BJ (cell line): ENCODE results near the gene MYO7A. TPM values are rescaled to one million over a fixed set of nuclear protein-coding genes. Genes with fewer than 3 reads are reported as not detected.

ENCODE experiments used
- CTCF ChIA-PET: fragments of 350-600 bp; formaldehyde crosslinking; extraction: SDS; loops from one replicate; lab custom pipeline; 2021; ENCODE audit warnings: antibody characterized with exemption, inconsistent platforms; lab: Yijun Ruan, JAX
- POLR2A ChIA-PET: fragments of 300-600 bp; sonication (Branson Sonifier 250); formaldehyde crosslinking; extraction: SDS; loops from one replicate; lab custom pipeline; 2021; ENCODE audit warnings: antibody characterized with exemption; lab: Charles Lee
- DNase-seq: peaks from one replicate; pipeline ENCODE4 v3.0.0-alpha.2; 2011; ENCODE audit warnings: low read depth
- H3K27me3 ChIP-seq: 2 replicates; pipeline ENCODE4 v1.6.0; 2011; ENCODE audit warnings: low read length; ENCODE audit not compliant: control insufficient read depth, insufficient read depth
- H3K36me3 ChIP-seq: 2 replicates; pipeline ENCODE4 v1.5.1; 2011; ENCODE audit warnings: low read length; ENCODE audit not compliant: control insufficient read depth, insufficient read depth
- H3K4me3 ChIP-seq: 2 replicates; pipeline ENCODE4 v1.5.1; 2011; ENCODE audit warnings: low read depth, mild to moderate bottlenecking, control low read depth, low read length
- polyA plus RNA-seq: library from polyadenylated mRNA; depleted of rRNA; stranded (reverse); fragments of >200 nt; gene quantifications from 2 replicates; pipeline ENCODE4 v1.2.3, GENCODE V29; 2011
- TF ChIP-seq, protein P1 (sequence below): IDR thresholded peaks from 2 replicates; pipeline ENCODE4 v1.5.1; 2011; ENCODE audit warnings: low read depth, mild to moderate bottlenecking, control low read depth, inconsistent platforms, low read length, moderate library complexity; ENCODE audit not compliant: insufficient read depth

The MYO7A gene
- polyA plus RNA-seq, 1 experiment: 0.01 TPM

DNA sequence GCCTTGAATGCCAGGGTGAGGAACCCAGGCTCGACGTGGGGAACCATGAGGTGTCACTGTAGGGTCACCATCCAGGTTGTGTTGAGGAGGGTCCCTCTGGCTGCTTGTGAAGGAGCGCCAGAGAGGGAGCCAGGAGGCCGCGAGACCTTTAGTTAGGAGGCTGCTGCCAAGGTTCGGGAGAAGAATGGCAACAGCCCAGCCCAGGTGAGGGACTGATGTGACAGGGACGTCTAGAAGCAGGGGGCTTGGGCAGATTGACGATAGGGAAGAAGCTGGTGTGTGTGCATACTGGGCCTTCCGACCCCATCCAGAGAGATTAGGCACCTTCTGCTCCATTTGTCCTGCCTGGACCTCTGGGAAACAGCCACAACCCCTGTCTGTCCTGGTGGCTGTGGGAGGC, 49.0 kb downstream of the MYO7A start:
- POLR2A ChIA-PET: no interaction called here
- CTCF ChIA-PET: interaction anchor here (4.0 kb wide), 1 partner anchor 12 kb away, joined by 27 read pairs; no protein-coding TSS in a partner anchor
- TF ChIP-seq, protein P1, sequence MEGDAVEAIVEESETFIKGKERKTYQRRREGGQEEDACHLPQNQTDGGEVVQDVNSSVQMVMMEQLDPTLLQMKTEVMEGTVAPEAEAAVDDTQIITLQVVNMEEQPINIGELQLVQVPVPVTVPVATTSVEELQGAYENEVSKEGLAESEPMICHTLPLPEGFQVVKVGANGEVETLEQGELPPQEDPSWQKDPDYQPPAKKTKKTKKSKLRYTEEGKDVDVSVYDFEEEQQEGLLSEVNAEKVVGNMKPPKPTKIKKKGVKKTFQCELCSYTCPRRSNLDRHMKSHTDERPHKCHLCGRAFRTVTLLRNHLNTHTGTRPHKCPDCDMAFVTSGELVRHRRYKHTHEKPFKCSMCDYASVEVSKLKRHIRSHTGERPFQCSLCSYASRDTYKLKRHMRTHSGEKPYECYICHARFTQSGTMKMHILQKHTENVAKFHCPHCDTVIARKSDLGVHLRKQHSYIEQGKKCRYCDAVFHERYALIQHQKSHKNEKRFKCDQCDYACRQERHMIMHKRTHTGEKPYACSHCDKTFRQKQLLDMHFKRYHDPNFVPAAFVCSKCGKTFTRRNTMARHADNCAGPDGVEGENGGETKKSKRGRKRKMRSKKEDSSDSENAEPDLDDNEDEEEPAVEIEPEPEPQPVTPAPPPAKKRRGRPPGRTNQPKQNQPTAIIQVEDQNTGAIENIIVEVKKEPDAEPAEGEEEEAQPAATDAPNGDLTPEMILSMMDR: no peak
- Histone ChIP-seq H3K4me3 (no peak overlapping the region), H3K27me3 (peaks cover 3% of the 10 kb centered on the region), H3K36me3 (no peaks in the 10 kb centered on the region)
- no peak for DNase-seq

DNA sequence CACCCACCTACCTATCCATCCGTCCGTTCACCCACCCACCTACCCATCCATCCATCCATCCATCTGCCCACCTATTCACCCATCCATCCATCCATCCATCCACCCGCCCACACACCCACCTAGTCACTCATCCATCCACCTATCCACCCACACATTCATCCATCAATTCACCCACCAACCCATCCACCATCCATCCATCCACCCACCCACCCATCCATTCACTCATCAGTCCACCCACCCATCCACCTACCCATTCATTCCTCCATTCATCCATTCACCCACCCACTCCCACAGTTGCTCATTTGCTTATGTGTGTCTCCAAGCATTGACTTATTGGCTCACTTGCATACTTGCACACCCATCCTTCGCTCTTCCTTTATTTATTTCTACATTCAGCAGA, 50.1 kb downstream of the MYO7A start:
- ChIA-PET CTCF (interaction anchor here (2.2 to 2.7 kb wide), 2 partner anchors 10 to 51 kb away, joined by 8 to 15 read pairs; partner anchors contain the start of gene MYO7A), POLR2A (no interaction called here)
- Histone ChIP-seq H3K36me3 (no peaks in the 10 kb centered on the region), H3K27me3 (peaks cover 3% of the 10 kb centered on the region), H3K4me3 (no peak overlapping the region)
- no peak for DNase-seq
- TF ChIP-seq, protein P1: no peak

DNA sequence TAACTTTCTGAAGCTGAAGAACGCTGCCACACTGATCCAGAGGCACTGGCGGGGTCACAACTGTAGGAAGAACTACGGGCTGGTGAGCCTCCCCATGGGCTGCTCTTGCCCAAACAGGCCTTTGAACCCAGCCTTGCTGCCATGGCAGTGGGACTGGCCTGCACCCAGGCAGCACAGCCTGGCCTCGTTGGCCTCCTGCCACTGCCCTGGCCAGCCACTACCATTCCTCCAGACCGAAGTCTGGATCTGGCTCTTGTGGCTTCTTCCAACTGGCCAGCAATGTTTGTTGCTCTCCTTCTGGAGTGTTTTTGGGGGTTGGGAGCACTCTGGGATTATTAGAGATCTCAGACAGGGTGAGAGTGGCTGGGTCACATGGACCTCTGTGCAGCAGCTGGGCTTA, 51.0 kb downstream of the MYO7A start:
- DNase-seq: no peak
- CTCF ChIA-PET: interaction anchor here (2.2 to 2.7 kb wide), 2 partner anchors 9 to 52 kb away, joined by 8 to 15 read pairs; partner anchors contain the start of gene MYO7A
- Histone ChIP-seq H3K27me3 (peaks cover 2% of the 10 kb centered on the region), H3K36me3 (no peaks in the 10 kb centered on the region), H3K4me3 (no peak overlapping the region)
- POLR2A ChIA-PET: no interaction called here
- TF ChIP-seq, protein P1: no peak

DNA sequence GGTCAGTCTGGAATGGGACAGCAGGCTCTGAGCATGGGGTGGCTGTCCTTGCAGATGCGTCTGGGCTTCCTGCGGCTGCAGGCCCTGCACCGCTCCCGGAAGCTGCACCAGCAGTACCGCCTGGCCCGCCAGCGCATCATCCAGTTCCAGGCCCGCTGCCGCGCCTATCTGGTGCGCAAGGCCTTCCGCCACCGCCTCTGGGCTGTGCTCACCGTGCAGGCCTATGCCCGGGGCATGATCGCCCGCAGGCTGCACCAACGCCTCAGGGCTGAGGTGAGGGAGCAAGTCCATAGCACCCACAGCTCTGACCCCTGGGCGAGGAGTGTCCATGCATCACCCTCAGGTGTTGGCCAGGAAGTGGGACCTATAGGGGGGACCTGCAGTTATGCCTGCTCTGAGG, 51.6 kb downstream of the MYO7A start:
- no peak for DNase-seq
- no peak overlapping the region for H3K4me3 ChIP-seq
- TF ChIP-seq, protein P1: no peak
- POLR2A ChIA-PET: no interaction called here
- peaks cover 6% of the 10 kb centered on the region for H3K27me3 ChIP-seq
- H3K36me3 ChIP-seq: no peaks in the 10 kb centered on the region
- CTCF ChIA-PET: interaction anchor here (1.1 to 2.7 kb wide), 3 partner anchors 9 to 67 kb away, joined by 3 to 15 read pairs (median 8); partner anchors contain the start of gene MYO7A

DNA sequence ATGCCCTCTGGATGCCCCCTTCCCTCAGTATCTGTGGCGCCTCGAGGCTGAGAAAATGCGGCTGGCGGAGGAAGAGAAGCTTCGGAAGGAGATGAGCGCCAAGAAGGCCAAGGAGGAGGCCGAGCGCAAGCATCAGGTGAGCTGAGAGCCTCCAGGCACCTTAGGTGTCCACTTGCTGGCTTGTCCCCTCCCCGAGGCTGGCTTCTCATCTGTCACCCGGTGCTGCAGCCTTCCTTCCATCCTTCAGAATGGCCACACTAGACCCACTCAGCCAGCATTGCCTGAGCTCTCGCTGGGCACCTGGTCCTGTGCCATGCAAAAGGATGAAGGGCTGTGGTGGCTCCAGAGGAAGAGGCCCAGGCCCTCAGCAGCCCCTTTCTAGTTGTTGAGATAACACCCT, 52.3 kb downstream of the MYO7A start:
- H3K4me3 ChIP-seq: no peak overlapping the region
- H3K27me3 ChIP-seq: peaks cover 6% of the 10 kb centered on the region
- no peaks in the 10 kb centered on the region for H3K36me3 ChIP-seq
- ChIA-PET POLR2A (no interaction called here), CTCF (interaction anchor here (0.9 to 2.7 kb wide), 3 partner anchors 8 to 89 kb away, joined by 3 to 15 read pairs (median 3); no protein-coding TSS in a partner anchor)
- TF ChIP-seq, protein P1: no peak
- DNase-seq: no peak
